HG03442 (cell line): ENCODE data around the gene C6orf62.
"Not testable (repeated sequence)": the region's sequence is repeated elsewhere in the genome, so short reads cannot be mapped to it uniquely, and the experiment has no call there.

ENCODE experiments used
- ATAC-seq: cut with Tn5 transposase; IDR thresholded peaks from one replicate; pipeline ENCODE4 v1.9.1; 2021; ENCODE audit warnings: mild to moderate bottlenecking, moderate library complexity; ENCODE audit not compliant: unreplicated experiment

The C6orf62 gene

GRCh38 chr6:24743265-24743943, 24.4 kb upstream of the C6orf62 start:
- ATAC-seq, result peak; percentile 92

GRCh38 chr6:24742216-24742738, 23.3 kb upstream of the C6orf62 start:
- no peak for ATAC-seq

GRCh38 chr6:24740861-24741260, 21.9 kb upstream of the C6orf62 start:
- ATAC-seq, result no peak

- no peak for ATAC-seq
Observed at GRCh38 chr6:24738741-24739140, 19.8 kb upstream of the C6orf62 start.

- ATAC-seq, result not testable (repeated sequence)
Observed at GRCh38 chr6:24734710-24735109, 15.8 kb upstream of the C6orf62 start.

- ATAC-seq, result no peak
Observed at GRCh38 chr6:24734166-24734565, 15.2 kb upstream of the C6orf62 start.

GRCh38 chr6:24731456-24732134, 12.6 kb upstream of the C6orf62 start:
- not testable (repeated sequence) for ATAC-seq

GRCh38 chr6:24730653-24731052, 11.7 kb upstream of the C6orf62 start:
- not testable (repeated sequence) for ATAC-seq

GRCh38 chr6:24723270-24723669, 4.3 kb upstream of the C6orf62 start:
- no peak for ATAC-seq

GRCh38 chr6:24721461-24722215, 2.7 kb upstream of the C6orf62 start:
- peak; percentile 47 for ATAC-seq

- peak; percentile 87 for ATAC-seq
Observed at GRCh38 chr6:24720604-24721460, 1.9 kb upstream of the C6orf62 start.

- ATAC-seq, result no peak
Observed at GRCh38 chr6:24720131-24720603, 1.2 kb upstream of the C6orf62 start.

- no peak for ATAC-seq
Observed at GRCh38 chr6:24718449-24719124, 367 bp downstream of the C6orf62 start.

- ATAC-seq, result not testable (repeated sequence)
Observed at GRCh38 chr6:24716602-24717148, 2.3 kb downstream of the C6orf62 start.

GRCh38 chr6:24710519-24711303, 8.2 kb downstream of the C6orf62 start:
- ATAC-seq, result no peak

GRCh38 chr6:24709014-24709711, 9.8 kb downstream of the C6orf62 start:
- no peak for ATAC-seq

- ATAC-seq, result no peak
Observed at GRCh38 chr6:24708612-24709011, 10.3 kb downstream of the C6orf62 start.

GRCh38 chr6:24704468-24704867, 14.5 kb downstream of the C6orf62 start:
- ATAC-seq, result no peak
